Measurements from ENCODE around the gene PARS2.

PARS2 gene

DNA sequence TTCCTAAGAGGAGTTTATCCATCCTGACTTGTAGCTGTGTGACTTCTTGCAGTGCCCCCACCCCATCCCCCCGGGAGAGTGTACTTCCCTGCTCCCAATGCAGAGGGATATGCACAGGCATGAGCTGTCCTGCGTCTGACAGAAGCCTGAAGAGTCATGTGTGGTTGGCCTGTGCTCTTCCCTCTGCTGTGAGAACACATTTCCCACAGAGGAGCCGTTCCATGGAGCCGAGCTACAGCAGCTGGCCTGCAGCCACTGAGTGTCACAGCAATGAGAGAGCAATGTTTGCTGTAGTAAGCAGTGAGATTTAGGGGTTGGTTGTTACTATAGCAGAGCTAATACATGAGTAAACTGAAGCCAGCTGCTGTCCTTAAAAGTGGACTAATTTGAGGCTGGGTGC lies 22.0 kb downstream of the PARS2 start:
- in situ Hi-C loops (cut with HindIII; ENCODE audit: low sequenced_read_pairs), result no loop called here
- TF ChIP-seq, protein P1, sequence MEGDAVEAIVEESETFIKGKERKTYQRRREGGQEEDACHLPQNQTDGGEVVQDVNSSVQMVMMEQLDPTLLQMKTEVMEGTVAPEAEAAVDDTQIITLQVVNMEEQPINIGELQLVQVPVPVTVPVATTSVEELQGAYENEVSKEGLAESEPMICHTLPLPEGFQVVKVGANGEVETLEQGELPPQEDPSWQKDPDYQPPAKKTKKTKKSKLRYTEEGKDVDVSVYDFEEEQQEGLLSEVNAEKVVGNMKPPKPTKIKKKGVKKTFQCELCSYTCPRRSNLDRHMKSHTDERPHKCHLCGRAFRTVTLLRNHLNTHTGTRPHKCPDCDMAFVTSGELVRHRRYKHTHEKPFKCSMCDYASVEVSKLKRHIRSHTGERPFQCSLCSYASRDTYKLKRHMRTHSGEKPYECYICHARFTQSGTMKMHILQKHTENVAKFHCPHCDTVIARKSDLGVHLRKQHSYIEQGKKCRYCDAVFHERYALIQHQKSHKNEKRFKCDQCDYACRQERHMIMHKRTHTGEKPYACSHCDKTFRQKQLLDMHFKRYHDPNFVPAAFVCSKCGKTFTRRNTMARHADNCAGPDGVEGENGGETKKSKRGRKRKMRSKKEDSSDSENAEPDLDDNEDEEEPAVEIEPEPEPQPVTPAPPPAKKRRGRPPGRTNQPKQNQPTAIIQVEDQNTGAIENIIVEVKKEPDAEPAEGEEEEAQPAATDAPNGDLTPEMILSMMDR (IDR thresholded peaks at IDR 0.05; ENCODE audit: low read depth, low read length, missing control alignments), result no peak

DNA sequence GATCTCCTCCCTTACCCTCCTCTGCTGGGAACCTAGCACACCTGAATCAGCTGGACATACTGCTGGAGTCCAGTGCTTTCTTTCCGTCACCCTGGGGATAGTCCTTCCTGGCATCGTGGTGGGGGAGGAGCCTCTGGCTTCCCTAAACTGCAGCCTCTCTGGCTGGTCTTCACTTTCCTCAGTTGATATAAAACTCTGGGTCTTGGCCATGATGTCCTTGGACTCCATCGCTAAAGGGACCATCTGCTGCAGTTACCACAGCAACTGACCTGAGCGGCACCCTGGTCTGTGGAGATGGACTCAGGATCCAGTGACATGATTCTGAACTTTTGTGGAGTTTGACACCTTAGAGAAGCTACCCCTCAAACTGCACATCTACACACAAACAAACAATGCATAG lies 22.8 kb downstream of the PARS2 start:
- TF ChIP-seq, protein P1 (IDR thresholded peaks at IDR 0.05; ENCODE audit: low read depth, low read length, missing control alignments), result no peak
- no peak overlapping the region for H3K4me3 ChIP-seq (ENCODE audit: low read depth, low read length)
- no peak for DNase-seq (ENCODE audit: low read depth)
- in situ Hi-C loops (cut with HindIII; ENCODE audit: low sequenced_read_pairs), result no loop called here

More for the DNA sequence above, 22.0 kb downstream of the PARS2 start:
- DNase-seq (ENCODE audit: low read depth), result no peak
- no peak overlapping the region for H3K4me3 ChIP-seq (ENCODE audit: low read depth, low read length)

DNA sequence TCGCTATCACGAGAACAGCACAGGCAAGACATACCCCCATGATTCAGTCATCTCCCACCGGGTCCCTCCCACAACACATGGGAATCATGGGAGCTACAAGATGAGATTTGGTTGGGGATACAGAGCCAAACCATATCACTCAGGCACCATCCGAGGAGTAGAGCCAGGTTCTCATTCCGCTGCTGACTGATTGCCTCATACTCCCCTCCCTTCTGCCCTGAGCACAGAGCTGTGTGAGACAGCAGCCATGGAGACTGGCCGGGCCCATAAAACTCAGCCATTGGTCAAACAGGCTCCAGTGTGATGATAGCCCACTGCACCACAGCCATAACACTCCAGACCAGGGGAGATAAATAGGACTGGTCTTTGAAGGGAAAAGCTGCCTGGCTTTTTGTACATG lies 26.1 kb downstream of the PARS2 start:
- in situ Hi-C loops (cut with HindIII; ENCODE audit: low sequenced_read_pairs), result no loop called here
- TF ChIP-seq, protein P1 (IDR thresholded peaks at IDR 0.05; ENCODE audit: low read depth, low read length, missing control alignments), result no peak
- H3K4me3 ChIP-seq (ENCODE audit: low read depth, low read length), result no peak overlapping the region
- no peak for DNase-seq (ENCODE audit: low read depth)

DNA sequence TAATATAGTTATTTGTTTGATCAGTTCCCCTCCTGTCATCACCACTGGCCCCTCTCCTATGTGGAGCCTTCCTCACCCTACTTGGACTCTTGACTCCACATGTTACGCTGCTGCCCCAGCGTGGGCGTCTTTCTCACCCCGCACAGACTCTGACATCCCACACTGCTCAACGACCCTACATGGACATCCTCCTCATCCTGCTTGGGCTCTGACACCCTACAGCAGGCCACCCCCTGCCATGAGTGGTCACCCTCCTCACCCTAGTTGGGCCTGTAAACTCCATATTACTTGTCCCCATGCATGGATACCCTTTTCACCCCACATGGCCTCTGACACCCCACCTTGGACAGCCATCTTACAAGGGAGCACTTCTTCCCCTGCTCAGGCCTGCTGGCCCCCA lies 27.6 kb downstream of the PARS2 start:
- H3K4me3 ChIP-seq (ENCODE audit: low read depth, low read length), result no peak overlapping the region
- in situ Hi-C loops (cut with HindIII; ENCODE audit: low sequenced_read_pairs), result no loop called here
- TF ChIP-seq, protein P1 (IDR thresholded peaks at IDR 0.05; ENCODE audit: low read depth, low read length, missing control alignments), result no peak
- DNase-seq (ENCODE audit: low read depth), result no peak

DNA sequence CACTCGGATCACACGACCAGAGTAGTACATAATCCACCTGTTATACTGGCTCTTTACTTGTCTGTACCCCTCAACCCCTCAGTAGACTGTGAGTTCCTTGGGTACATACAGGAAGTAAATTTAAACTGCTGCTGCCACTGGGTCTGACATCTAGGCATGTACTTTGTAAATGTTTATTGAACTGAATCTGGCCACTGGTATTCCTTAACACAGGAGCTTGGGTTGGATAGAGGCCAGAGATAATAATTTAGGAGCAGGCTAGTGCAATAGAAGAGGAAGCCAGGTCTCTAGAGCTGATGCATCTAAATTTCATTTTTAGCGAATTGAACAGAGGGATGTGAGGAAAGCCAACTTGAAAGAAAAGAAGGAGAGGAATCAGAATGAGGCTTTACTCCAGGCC lies 36.3 kb downstream of the PARS2 start:
- no peak for DNase-seq (ENCODE audit: low read depth)
- H3K4me3 ChIP-seq (ENCODE audit: low read depth, low read length), result no peak overlapping the region
- TF ChIP-seq, protein P1 (IDR thresholded peaks at IDR 0.05; ENCODE audit: low read depth, low read length, missing control alignments), result no peak
- in situ Hi-C loops (cut with HindIII; ENCODE audit: low sequenced_read_pairs), result no loop called here

DNA sequence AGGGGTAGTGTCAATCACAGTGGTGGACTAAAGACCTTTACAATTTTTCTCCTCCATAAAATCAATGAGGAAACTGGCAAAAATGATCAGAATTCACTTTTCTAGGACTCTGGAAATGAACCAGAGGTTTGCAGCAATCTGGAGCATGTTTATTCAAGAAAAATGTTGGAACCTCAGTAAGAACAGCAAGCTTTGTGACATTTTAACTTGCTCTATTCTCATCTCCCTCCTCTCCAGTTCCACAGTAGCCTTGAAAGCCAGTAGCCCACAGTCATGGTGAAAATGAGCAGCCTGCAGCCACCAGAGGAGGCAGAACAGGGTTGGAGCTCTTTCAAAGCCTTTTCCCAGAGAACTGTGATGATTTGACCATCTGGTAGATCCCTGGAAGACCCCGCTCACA lies 39.6 kb downstream of the PARS2 start:
- no peak for DNase-seq (ENCODE audit: low read depth)
- TF ChIP-seq, protein P1 (IDR thresholded peaks at IDR 0.05; ENCODE audit: low read depth, low read length, missing control alignments), result no peak
- in situ Hi-C loops (cut with HindIII; ENCODE audit: low sequenced_read_pairs), result no loop called here
- H3K4me3 ChIP-seq (ENCODE audit: low read depth, low read length), result no peak overlapping the region

DNA sequence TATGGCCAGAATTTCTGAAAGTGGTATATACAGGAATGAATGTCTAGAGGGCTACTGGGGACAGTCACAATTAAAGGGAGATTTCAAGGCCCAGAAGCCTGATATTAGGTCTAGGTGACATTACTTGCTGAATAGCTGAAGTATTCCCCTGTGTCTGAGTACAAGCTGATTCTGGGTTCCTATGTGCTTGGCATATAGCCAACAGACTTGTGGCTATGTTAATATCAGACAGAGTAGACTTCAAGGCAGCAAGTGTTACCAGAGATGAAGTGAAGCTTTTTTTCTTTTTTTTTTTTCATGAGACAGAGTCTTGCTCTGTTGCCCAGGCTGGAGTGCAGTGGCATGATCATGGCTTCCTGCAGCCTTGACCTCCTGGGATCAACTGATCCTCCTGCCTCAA lies 40.3 kb downstream of the PARS2 start:
- H3K4me3 ChIP-seq (ENCODE audit: low read depth, low read length), result no peak overlapping the region
- in situ Hi-C loops (cut with HindIII; ENCODE audit: low sequenced_read_pairs), result no loop called here
- TF ChIP-seq, protein P1 (IDR thresholded peaks at IDR 0.05; ENCODE audit: low read depth, low read length, missing control alignments), result no peak
- DNase-seq (ENCODE audit: low read depth), result no peak

Data from astrocyte of the cerebellum (primary cell).